ENCODE results near the gene ANKRD31. TPM values are rescaled to one million over a fixed set of nuclear protein-coding genes. Genes with fewer than 3 reads are reported as not detected.
"Not testable (repeated sequence)": the region's sequence is repeated elsewhere in the genome, so short reads cannot be mapped to it uniquely, and the experiment has no call there.

Gene ANKRD31
- total RNA-seq, 1 donor from 2014 or later: 0.13 TPM

GRCh38 chr5:75108515-75108914, 128.2 kb downstream of the ANKRD31 start:
- DNase-seq (ENCODE audit: extremely low spot score, unreplicated experiment): no peak
- Mint-ChIP-seq H3K4me3 (ENCODE audit: unreplicated experiment) (no peak overlapping the region), H3K27me3 (ENCODE audit: unreplicated experiment) (peaks cover 7% of the 10 kb centered on the region), H3K27ac (ENCODE audit: unreplicated experiment) (no peak overlapping the region), H3K36me3 (ENCODE audit: unreplicated experiment) (no peaks in the 10 kb centered on the region), H3K9me3 (ENCODE audit: unreplicated experiment) (no peaks in the 10 kb centered on the region), H3K4me1 (ENCODE audit: unreplicated experiment) (no peaks in the 10 kb centered on the region)
- TF ChIP-seq, protein P1, sequence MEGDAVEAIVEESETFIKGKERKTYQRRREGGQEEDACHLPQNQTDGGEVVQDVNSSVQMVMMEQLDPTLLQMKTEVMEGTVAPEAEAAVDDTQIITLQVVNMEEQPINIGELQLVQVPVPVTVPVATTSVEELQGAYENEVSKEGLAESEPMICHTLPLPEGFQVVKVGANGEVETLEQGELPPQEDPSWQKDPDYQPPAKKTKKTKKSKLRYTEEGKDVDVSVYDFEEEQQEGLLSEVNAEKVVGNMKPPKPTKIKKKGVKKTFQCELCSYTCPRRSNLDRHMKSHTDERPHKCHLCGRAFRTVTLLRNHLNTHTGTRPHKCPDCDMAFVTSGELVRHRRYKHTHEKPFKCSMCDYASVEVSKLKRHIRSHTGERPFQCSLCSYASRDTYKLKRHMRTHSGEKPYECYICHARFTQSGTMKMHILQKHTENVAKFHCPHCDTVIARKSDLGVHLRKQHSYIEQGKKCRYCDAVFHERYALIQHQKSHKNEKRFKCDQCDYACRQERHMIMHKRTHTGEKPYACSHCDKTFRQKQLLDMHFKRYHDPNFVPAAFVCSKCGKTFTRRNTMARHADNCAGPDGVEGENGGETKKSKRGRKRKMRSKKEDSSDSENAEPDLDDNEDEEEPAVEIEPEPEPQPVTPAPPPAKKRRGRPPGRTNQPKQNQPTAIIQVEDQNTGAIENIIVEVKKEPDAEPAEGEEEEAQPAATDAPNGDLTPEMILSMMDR (IDR thresholded peaks at IDR 0.05): no peak

DNA sequence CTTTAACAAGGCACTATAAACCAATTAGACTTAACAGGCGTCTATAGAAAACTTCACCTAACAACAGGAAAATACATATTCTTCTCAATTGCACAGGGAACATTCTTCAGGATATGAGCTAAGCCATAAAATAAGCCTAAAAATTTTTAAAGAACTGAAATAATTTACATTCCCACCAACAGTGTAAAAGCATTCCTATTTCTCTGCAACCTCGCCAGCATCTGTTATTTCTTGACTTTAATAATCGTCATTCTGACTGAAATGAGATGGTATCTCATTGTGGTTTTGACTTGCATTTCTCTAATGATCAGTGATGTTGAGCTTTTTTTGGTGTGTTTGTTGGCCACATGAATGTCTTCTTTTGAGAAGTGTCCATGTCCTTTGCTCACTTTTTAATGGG, 140.7 kb downstream of the ANKRD31 start:
- H3K4me3 Mint-ChIP-seq (ENCODE audit: unreplicated experiment); DNase-seq (ENCODE audit: extremely low spot score, unreplicated experiment); H3K27ac Mint-ChIP-seq (ENCODE audit: unreplicated experiment); H3K9me3 Mint-ChIP-seq (ENCODE audit: unreplicated experiment); H3K4me1 Mint-ChIP-seq (ENCODE audit: unreplicated experiment); H3K36me3 Mint-ChIP-seq (ENCODE audit: unreplicated experiment): not testable (repeated sequence)
- peaks cover 12% of the 10 kb centered on the region for H3K27me3 Mint-ChIP-seq (ENCODE audit: unreplicated experiment)

DNA sequence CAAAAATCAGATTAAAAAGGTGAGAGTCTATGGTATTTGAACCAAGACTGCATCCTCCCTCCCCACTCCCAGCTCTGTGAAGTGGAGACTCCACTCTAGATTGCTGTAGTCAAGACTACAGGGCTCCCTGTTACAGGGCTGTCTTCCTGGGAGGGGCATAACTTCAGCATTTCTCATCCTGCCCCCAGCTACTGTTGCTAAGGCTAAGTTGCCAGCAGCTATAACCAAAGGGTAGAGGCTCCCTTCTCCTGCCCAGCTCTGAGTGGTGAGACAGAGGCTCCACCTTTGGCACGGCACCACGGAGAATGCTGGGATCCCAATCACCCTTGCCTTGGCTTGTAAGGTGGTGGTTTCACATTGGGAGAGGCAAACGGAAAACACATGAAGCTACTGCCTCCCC, 145.1 kb downstream of the ANKRD31 start:
- no peaks in the 10 kb centered on the region for H3K9me3 Mint-ChIP-seq (ENCODE audit: unreplicated experiment)
- no peak overlapping the region for H3K4me3 Mint-ChIP-seq (ENCODE audit: unreplicated experiment)
- TF ChIP-seq, protein P1 (IDR thresholded peaks at IDR 0.05): no peak
- no peak overlapping the region for H3K27ac Mint-ChIP-seq (ENCODE audit: unreplicated experiment)
- no peaks in the 10 kb centered on the region for H3K4me1 Mint-ChIP-seq (ENCODE audit: unreplicated experiment)
- H3K36me3 Mint-ChIP-seq (ENCODE audit: unreplicated experiment): no peaks in the 10 kb centered on the region
- DNase-seq (ENCODE audit: extremely low spot score, unreplicated experiment): no peak
- H3K27me3 Mint-ChIP-seq (ENCODE audit: unreplicated experiment): no peaks in the 10 kb centered on the region

DNA sequence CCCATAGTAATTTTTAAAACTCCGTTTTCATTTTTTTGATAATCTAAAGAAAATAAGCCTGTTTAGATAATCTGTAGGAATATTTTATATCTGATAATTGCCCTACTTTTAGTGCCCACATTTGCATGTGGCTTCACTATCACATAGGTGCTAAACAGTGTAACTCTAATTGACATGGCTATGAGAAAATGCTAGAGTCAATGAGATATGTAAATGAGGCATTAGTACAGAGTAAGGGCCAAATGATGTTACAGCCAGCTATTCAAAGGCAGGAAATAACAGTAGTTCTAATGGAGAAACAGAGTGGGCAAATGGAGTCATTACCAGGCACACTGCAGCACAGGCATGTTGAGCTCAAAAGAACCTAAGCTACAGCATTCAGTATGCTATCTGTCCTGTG, 147.0 kb downstream of the ANKRD31 start:
- TF ChIP-seq, protein P1 (IDR thresholded peaks at IDR 0.05): no peak
- Mint-ChIP-seq H3K9me3 (ENCODE audit: unreplicated experiment) (no peaks in the 10 kb centered on the region), H3K27me3 (ENCODE audit: unreplicated experiment) (no peaks in the 10 kb centered on the region), H3K4me1 (ENCODE audit: unreplicated experiment) (no peaks in the 10 kb centered on the region), H3K36me3 (ENCODE audit: unreplicated experiment) (no peaks in the 10 kb centered on the region), H3K4me3 (ENCODE audit: unreplicated experiment) (no peak overlapping the region), H3K27ac (ENCODE audit: unreplicated experiment) (no peak overlapping the region)
- DNase-seq (ENCODE audit: extremely low spot score, unreplicated experiment): no peak

DNA sequence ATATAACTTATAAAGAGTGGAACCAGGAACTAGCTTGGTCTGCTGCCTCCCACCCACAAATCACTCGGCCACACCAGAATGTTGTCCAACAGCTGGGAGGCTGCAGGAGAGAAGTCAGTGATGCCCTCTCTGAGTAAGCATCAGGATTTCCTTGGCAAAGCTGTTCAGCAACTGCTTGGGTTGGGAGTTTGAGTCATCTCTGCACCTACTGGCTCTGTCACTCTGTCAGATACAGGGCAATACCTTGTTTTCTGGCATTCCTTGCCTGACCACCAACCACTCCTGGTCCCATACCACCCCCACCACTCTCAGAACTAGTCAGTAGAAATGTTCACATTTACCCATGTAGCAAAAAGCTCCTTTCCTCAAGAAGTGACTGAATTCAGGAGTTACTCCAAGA, 147.5 kb downstream of the ANKRD31 start:
- Mint-ChIP-seq H3K4me1 (ENCODE audit: unreplicated experiment) (no peaks in the 10 kb centered on the region), H3K4me3 (ENCODE audit: unreplicated experiment) (no peak overlapping the region), H3K36me3 (ENCODE audit: unreplicated experiment) (no peaks in the 10 kb centered on the region), H3K27me3 (ENCODE audit: unreplicated experiment) (no peaks in the 10 kb centered on the region), H3K27ac (ENCODE audit: unreplicated experiment) (no peak overlapping the region), H3K9me3 (ENCODE audit: unreplicated experiment) (no peaks in the 10 kb centered on the region)
- TF ChIP-seq, protein P1 (IDR thresholded peaks at IDR 0.05): no peak
- no peak for DNase-seq (ENCODE audit: extremely low spot score, unreplicated experiment)

DNA sequence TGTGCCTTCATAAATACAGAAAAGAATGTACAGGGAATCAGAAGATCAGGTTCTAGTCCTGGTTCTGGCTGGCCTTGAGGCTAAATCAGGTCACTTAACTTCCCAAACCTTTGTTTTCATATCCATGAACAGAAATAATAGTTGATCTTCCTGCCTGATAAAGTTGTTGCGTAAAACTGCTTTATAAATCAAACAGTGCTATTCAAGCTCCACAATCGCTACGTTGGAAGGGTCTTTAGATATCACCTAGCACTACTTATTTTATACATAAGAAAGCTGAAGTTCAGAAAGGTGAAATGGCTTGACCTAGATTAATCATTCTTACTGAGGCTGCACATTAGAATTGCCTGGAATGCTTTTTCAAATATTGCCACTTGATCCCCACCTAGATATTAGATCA, 148.0 kb downstream of the ANKRD31 start:
- TF ChIP-seq, protein P1 (IDR thresholded peaks at IDR 0.05): no peak
- Mint-ChIP-seq H3K27me3 (ENCODE audit: unreplicated experiment) (no peaks in the 10 kb centered on the region), H3K9me3 (ENCODE audit: unreplicated experiment) (no peaks in the 10 kb centered on the region), H3K4me3 (ENCODE audit: unreplicated experiment) (no peak overlapping the region), H3K4me1 (ENCODE audit: unreplicated experiment) (no peaks in the 10 kb centered on the region), H3K27ac (ENCODE audit: unreplicated experiment) (no peak overlapping the region), H3K36me3 (ENCODE audit: unreplicated experiment) (no peaks in the 10 kb centered on the region)
- no peak for DNase-seq (ENCODE audit: extremely low spot score, unreplicated experiment)
